Thyroid gland (tissue), 4 donors: ENCODE data around the gene PAK5.

Source experiments
- POLR2A ChIP-seq, 2 donors: fragments of 450-650 bp; IDR thresholded peaks; one replicate each; pipeline ENCODE4 v1.6.1; 2017; ENCODE audit warnings: antibody characterized with exemption in 2 of 2, mild to moderate bottlenecking in 2 of 2, moderate library complexity in 1 of 2
- TF ChIP-seq, protein P1 (sequence below), 6 experiments: fragments of 200-600 bp in 3 of 6; fragments of 450-650 bp in 3 of 6; sonication (generic) in 3 of 6; IDR thresholded peaks; one replicate each; pipeline ENCODE4 v1.5.1; 2016 to 2019; ENCODE audit warnings: antibody characterized with exemption in 6 of 6, mild to moderate bottlenecking in 2 of 6, inconsistent platforms in 1 of 6, moderate library complexity in 1 of 6

DNA sequence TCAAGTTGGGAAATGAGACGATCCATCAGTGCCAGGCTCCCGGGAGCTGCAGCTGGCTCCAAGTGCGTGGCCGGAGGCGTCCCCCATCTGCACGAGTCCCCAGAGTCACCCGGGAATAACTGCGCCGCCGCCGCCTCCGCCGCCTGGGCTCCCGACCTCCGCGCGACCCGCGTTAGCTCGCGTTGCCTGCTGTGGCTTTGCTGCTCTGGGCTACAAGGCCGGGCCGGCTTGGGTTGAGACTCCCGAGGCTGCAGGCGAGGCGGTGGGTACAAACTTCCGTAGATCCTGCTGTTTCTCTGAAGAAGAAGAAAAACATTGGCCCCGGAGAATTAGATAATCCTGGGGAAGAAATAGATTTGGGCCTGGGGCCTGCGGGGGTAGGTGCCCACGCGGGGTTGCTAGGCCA lies 331.9 kb downstream of the PAK5 start:
- no peak for TF ChIP-seq POLR2A (IDR thresholded peaks at IDR 0.05)
- TF ChIP-seq, protein P1, sequence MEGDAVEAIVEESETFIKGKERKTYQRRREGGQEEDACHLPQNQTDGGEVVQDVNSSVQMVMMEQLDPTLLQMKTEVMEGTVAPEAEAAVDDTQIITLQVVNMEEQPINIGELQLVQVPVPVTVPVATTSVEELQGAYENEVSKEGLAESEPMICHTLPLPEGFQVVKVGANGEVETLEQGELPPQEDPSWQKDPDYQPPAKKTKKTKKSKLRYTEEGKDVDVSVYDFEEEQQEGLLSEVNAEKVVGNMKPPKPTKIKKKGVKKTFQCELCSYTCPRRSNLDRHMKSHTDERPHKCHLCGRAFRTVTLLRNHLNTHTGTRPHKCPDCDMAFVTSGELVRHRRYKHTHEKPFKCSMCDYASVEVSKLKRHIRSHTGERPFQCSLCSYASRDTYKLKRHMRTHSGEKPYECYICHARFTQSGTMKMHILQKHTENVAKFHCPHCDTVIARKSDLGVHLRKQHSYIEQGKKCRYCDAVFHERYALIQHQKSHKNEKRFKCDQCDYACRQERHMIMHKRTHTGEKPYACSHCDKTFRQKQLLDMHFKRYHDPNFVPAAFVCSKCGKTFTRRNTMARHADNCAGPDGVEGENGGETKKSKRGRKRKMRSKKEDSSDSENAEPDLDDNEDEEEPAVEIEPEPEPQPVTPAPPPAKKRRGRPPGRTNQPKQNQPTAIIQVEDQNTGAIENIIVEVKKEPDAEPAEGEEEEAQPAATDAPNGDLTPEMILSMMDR (IDR thresholded peaks at IDR 0.05) = no peak
